ENCODE measurements around the gene RAPSN. TPM values are rescaled to one million over a fixed set of nuclear protein-coding genes. Genes with fewer than 3 reads are reported as not detected.

The RAPSN gene
- total and polyA plus RNA-seq, 2 of the 8 experiments (the other 6 are each of a cell fraction or from before 2014, with no cell fraction given) = 0.06 to 0.34 TPM

GRCh38 chr11:47478651-47479329 lies 29.9 kb upstream of the RAPSN start:
- Histone ChIP-seq H3K4me3 (ENCODE audit: extremely low read depth in 1 of 4, insufficient read depth in 2 of 4, low read depth in 3 of 4, low read length in 4 of 4) (no peak overlapping the region), H3K23me2 (ENCODE audit: low read depth, low read length) (no peaks in the 10 kb centered on the region), H3K27ac (ENCODE audit: low read depth, low read length) (no peak overlapping the region), H4K8ac (ENCODE audit: extremely low read depth, insufficient read depth, low read length) (no peak overlapping the region), H4K20me1 (replicated peaks in 1 of 2; ENCODE audit: control insufficient read depth in 1 of 2, insufficient read depth in 2 of 2, low read length in 2 of 2) (peaks cover 4 to 6% of the 10 kb centered on the region in 2 experiments), H3K14ac (ENCODE audit: insufficient read length) (no peak overlapping the region), H3K79me1 (ENCODE audit: low read depth, low read length) (no peaks in the 10 kb centered on the region; the same call in 1 of the 2 replicates), H3K56ac (replicated peaks; ENCODE audit: insufficient read length, low read depth, low read length) (no peak overlapping the region), H3K9ac (replicated peaks in 1 of 4; ENCODE audit: extremely low read depth in 1 of 4, low read depth in 3 of 4, low read length in 3 of 4) (no peak overlapping the region), H2BK15ac (ENCODE audit: low read length) (no peak overlapping the region), H3K36me3 (ENCODE audit: control insufficient read depth in 2 of 4, insufficient read depth in 4 of 4, low read length in 3 of 4) (peaks cover 44 to 96% (median 85%) of the 10 kb centered on the region in 4 experiments), H3K23ac (ENCODE audit: insufficient read length) (no peak overlapping the region), H2BK20ac (ENCODE audit: low read length) (no peak overlapping the region), H3K18ac (ENCODE audit: extremely low read depth, low read length) (no peak overlapping the region), H4K91ac (replicated peaks; ENCODE audit: insufficient read length, low read length) (no peak overlapping the region), H3K4ac (replicated peaks; ENCODE audit: insufficient read length, low read depth, low read length) (no peak overlapping the region), H2AK5ac (ENCODE audit: low read depth, low read length) (no peak overlapping the region), H2AFZ (ENCODE audit: low read length) (no peak overlapping the region), H2BK120ac (replicated peaks; ENCODE audit: low read depth, low read length) (no peak overlapping the region), H3K9me3 (ENCODE audit: insufficient read depth in 2 of 2, low read depth in 1 of 2, low read length in 1 of 2) (no peaks in the 10 kb centered on the region), H2BK5ac (ENCODE audit: low read depth, low read length) (no peak overlapping the region), H3K4me2 (ENCODE audit: insufficient read depth in 1 of 2, low read depth in 2 of 2, low read length in 2 of 2) (no peak overlapping the region), H3K4me1 (replicated peaks in 1 of 4; ENCODE audit: control insufficient read depth in 3 of 4, insufficient read depth in 4 of 4, low read length in 3 of 4) (no peaks in the 10 kb centered on the region), H3K79me2 (ENCODE audit: control insufficient read depth in 1 of 2, insufficient read depth in 2 of 2, low read length in 2 of 2) (no peaks in the 10 kb centered on the region), H3K27me3 (replicated peaks in 1 of 4; ENCODE audit: control insufficient read depth in 3 of 4, extremely low read depth in 1 of 4, insufficient read depth in 3 of 4, low read length in 3 of 4) (no peaks in the 10 kb centered on the region), H4K5ac (ENCODE audit: insufficient read length, low read depth, low read length) (no peak overlapping the region), H2BK12ac (ENCODE audit: low read depth, low read length) (no peak overlapping the region)
- ChIA-PET POLR2A (ENCODE audit: partially characterized antibody) (interaction anchor here (0.9 to 1.3 kb wide), 2 partner anchors 9 kb away, joined by 3 to 6 read pairs; no protein-coding TSS in a partner anchor), CTCF (ENCODE audit: partially characterized antibody) (interaction anchor here (0.8 to 0.9 kb wide), 3 partner anchors 12 to 139 kb away, joined by 3 read pairs; no protein-coding TSS in a partner anchor)
- no peak for TF ChIP-seq BRCA1 (IDR thresholded peaks at IDR 0.05; ENCODE audit: low read depth, low read length)
- no peak for TF ChIP-seq SRF (IDR thresholded peaks at IDR 0.05; ENCODE audit: low read depth, low read length)
- no peak for TF ChIP-seq PHF8 (conservative IDR thresholded peaks at IDR 0.05; ENCODE audit: low read depth, low read length)
- no peak for TF ChIP-seq TEAD4 (IDR thresholded peaks at IDR 0.05; ENCODE audit: low read depth, low read length)
- TF ChIP-seq CBX5 (IDR thresholded peaks at IDR 0.05; ENCODE audit: low read depth, low read length) = no peak
- TF ChIP-seq RFX5 (IDR thresholded peaks at IDR 0.05; ENCODE audit: borderline replicate concordance, low read depth, low read length) = no peak
- TF ChIP-seq KDM1A (IDR thresholded peaks at IDR 0.05; ENCODE audit: borderline replicate concordance, low read length) = no peak
- DNase-seq (ENCODE audit: low read depth in 1 of 2, low spot score in 2 of 2) (no peak), FAIRE-seq (no peak)
- WGBS, 2 experiments (ENCODE audit: extremely low coverage in 1 of 2, insufficient coverage in 1 of 2, insufficient read length in 1 of 2, insufficient replicate concordance in 2 of 2, low coverage in 1 of 2, low lambda C conversion rate in 2 of 2, missing lambda C conversion rate in 1 of 2) = 90% methylated on average over 5 of the region's 5 CpGs; no CpG with 5 or more reads in 1 of the 2 experiments
